GM13977 (cell line): Measurements from ENCODE around the gene CNGA4.
A peak's percentile ranks its signal among the peaks of the same experiment; 100 is the strongest.
"Not testable (repeated sequence)": the region's sequence is repeated elsewhere in the genome, so short reads cannot be mapped to it uniquely, and the experiment has no call there.

ENCODE experiments used
- DNase-seq: peaks from one replicate; pipeline ENCODE4 v3.0.0; 2012; ENCODE audit warnings: low spot score
- in situ Hi-C: fragments of 300-500 bp; cut with MboI; formaldehyde crosslinking; loops from one replicate; pipeline ENCODE4 v1.12.0; 2022; ENCODE audit warnings: low sequenced_read_pairs, low pct_unique_long_range_greater_than_20kb, mixed read lengths, inconsistent platforms; ENCODE audit not compliant: unreplicated experiment
- TF ChIP-seq, protein P1 (sequence below): IDR thresholded peaks from 2 replicates; pipeline ENCODE4 v1.5.1; 2012; ENCODE audit warnings: mild to moderate bottlenecking, control low read depth; ENCODE audit not compliant: insufficient read depth; ENCODE audit errors: extremely low read depth, missing control alignments

CNGA4 gene

GRCh38 chr11:6240781-6241180 lies 1.9 kb downstream of the CNGA4 start:
- no peak for DNase-seq
- in situ Hi-C loops: no loop called here
- TF ChIP-seq, protein P1, sequence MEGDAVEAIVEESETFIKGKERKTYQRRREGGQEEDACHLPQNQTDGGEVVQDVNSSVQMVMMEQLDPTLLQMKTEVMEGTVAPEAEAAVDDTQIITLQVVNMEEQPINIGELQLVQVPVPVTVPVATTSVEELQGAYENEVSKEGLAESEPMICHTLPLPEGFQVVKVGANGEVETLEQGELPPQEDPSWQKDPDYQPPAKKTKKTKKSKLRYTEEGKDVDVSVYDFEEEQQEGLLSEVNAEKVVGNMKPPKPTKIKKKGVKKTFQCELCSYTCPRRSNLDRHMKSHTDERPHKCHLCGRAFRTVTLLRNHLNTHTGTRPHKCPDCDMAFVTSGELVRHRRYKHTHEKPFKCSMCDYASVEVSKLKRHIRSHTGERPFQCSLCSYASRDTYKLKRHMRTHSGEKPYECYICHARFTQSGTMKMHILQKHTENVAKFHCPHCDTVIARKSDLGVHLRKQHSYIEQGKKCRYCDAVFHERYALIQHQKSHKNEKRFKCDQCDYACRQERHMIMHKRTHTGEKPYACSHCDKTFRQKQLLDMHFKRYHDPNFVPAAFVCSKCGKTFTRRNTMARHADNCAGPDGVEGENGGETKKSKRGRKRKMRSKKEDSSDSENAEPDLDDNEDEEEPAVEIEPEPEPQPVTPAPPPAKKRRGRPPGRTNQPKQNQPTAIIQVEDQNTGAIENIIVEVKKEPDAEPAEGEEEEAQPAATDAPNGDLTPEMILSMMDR: no peak

- no peak for DNase-seq
- TF ChIP-seq, protein P1: no peak
- in situ Hi-C loops: no loop called here
Observed at GRCh38 chr11:6241316-6241715, 2.4 kb downstream of the CNGA4 start.

DNA sequence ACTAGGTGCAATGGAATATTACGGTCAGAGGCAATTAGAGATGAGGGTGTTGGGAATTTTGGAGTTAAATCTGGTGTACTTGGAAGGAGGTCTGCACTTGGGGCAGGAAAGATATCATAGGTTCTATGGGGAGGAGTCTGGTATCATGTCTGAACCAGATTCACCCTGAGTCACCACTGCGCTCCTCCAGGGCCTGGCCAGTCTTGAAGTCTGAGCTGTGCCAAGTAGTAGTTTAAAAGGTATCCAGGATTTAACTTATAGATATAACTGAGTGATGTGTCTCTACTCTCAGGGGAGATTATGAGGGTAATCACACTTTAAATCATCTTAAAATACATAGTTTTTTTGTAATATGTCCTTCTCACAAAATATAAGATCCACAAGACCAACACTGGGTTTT lies 6.6 kb downstream of the CNGA4 start:
- DNase-seq: no peak
- TF ChIP-seq, protein P1: no peak
- in situ Hi-C loops: no loop called here

DNA sequence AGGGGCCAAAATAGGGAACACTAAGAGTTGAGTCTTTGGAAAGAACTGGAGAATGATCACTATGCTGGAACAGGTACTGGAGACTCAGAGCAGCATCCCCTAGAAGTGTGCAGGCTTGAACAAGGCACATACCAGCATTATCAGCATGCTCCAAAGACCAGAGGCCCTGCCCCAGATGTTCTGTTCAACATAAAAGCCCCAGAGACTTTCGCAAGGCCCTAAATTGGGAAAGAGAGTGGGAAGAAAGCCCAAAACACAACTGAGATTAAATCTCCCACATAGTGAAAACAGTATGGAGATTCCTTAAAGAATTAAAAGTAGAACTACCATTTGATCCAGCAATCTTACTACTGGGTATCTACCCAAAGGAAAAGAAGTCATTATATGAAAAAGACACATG lies 9.4 kb downstream of the CNGA4 start:
- in situ Hi-C loops: no loop called here
- TF ChIP-seq, protein P1: no peak
- DNase-seq: no peak

DNA sequence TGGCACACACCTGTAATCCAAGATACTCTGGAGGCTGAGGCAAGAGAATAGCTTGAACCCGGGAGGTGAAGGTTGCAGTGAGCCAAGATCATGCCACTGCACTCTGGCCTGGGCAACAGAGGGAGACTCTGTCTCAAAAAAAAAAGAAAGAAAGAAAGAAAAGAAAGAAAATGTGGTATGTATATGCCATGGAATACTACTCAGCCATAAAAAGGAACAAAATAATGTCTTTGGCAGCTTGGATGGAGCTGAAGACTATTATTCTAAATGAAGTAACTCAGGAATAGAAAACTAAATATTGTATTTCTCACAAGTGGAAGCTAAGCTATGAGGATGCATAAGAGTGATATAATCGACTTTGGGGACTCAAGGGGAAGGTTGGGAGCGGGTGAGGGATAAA lies 10.0 kb downstream of the CNGA4 start:
- in situ Hi-C loops: not testable (repeated sequence)

DNA sequence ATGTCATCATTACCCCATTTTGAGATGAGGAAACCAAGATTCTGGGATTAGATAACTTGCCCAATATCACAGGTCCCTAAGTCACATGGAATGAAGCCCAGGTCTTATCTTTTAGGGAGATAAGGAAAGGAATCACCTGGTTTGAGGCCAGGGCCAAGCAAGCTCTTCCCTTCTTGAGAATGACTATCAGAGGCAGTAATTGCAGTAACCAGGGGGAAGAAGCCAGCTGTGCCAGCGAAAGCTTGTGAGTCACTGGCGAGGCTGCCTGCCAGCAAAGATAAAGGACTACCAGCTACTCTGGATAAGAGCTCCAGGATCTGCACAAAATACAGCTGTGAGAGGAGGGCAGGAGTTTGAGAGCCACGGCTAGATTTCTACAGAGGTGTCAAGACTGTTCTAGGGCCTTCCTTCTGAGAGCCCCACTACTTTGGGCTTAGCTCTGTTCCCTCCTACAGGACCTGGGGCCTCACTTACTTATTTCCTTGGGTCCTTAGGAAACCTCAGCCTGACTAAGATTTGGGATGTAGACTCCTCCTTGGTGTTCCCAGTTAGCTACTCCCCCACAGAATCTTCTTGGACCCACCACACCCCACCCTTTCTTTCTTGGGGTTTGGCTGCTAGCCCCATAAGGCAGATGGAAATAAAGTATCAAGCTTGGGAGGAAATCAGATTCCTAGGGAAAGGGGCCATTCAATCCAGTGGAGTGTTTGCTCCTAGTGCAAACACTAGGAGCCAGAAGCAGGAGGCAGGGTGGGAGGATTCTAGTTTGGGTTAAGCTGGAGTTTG lies 11.1 kb downstream of the CNGA4 start:
- TF ChIP-seq, protein P1: no peak
- no peak for DNase-seq
- in situ Hi-C loops: no loop called here

More for the DNA sequence above, 10.0 kb downstream of the CNGA4 start:
- DNase-seq: not testable (repeated sequence)

GRCh38 chr11:6251120-6251733 lies 12.3 kb downstream of the CNGA4 start:
- TF ChIP-seq, protein P1: peak; percentile 80
- peak; percentile 65 for DNase-seq
- in situ Hi-C loops: no loop called here
